Caco-2 (cell line): ENCODE data around the gene MYH14. TPM values are rescaled to one million over a fixed set of nuclear protein-coding genes. Genes with fewer than 3 reads are reported as not detected.
"Not testable (repeated sequence)": the region's sequence is repeated elsewhere in the genome, so short reads cannot be mapped to it uniquely, and the experiment has no call there.

ENCODE experiments used
- BruUV-seq: library from RNA; stranded (reverse); fragments of 400-500 nt; replicated peaks from 2 replicates; lab custom pipeline; 2021; lab: Mats Ljungman, UMichigan
- CTCF ChIA-PET: fragments of 300-600 bp; sonication (Branson Sonifier 250); formaldehyde crosslinking; loops from one replicate; lab custom pipeline; 2022; ENCODE audit warnings: antibody characterized with exemption; lab: Charles Lee
- POLR2A ChIA-PET: fragments of 300-600 bp; sonication (Branson Sonifier 250); formaldehyde crosslinking; loops from one replicate; lab custom pipeline; 2022; ENCODE audit warnings: antibody characterized with exemption; lab: Charles Lee
- DNase-seq, 2 experiments: peaks; one replicate each; pipeline versions ENCODE4 v3.0.0 to v3.0.0-alpha.2; 2020 to 2022
- H3K27me3 ChIP-seq: replicated peaks from 2 replicates; pipeline ENCODE4 v1.6.0; 2011; ENCODE audit warnings: low read length; ENCODE audit not compliant: control insufficient read depth, insufficient read depth
- H3K36me3 ChIP-seq: 2 replicates; pipeline ENCODE4 v1.5.1; 2011; ENCODE audit warnings: low read length; ENCODE audit not compliant: control insufficient read depth, insufficient read depth
- H3K4me1 ChIP-seq: fragments of 250-450 bp; sonication (Bioruptor Pico); 2 replicates; pipeline ENCODE4 v1.5.1; 2020; ENCODE audit warnings: mild to moderate bottlenecking
- H3K4me3 ChIP-seq: 2 replicates; pipeline ENCODE4 v1.5.1; 2011; ENCODE audit warnings: low read depth, mild to moderate bottlenecking, control low read depth, low read length
- H3K9me3 ChIP-seq: fragments of 250-450 bp; sonication (Bioruptor Pico); 2 replicates; pipeline ENCODE4 v1.5.1; 2020; ENCODE audit warnings: mild to moderate bottlenecking, moderate library complexity
- H3K27ac Mint-ChIP-seq: one replicate; pipeline ENCODE4 v1.8.0; 2022; ENCODE audit warnings: mixed read lengths; ENCODE audit not compliant: unreplicated experiment
- H3K27me3 Mint-ChIP-seq: one replicate; pipeline ENCODE4 v1.8.0; 2022; ENCODE audit warnings: mixed read lengths; ENCODE audit not compliant: insufficient read depth, unreplicated experiment
- H3K36me3 Mint-ChIP-seq: one replicate; pipeline ENCODE4 v1.8.0; 2022; ENCODE audit warnings: mild to moderate bottlenecking, mixed read lengths; ENCODE audit not compliant: insufficient read depth, unreplicated experiment
- H3K4me1 Mint-ChIP-seq: one replicate; pipeline ENCODE4 v1.8.0; 2022; ENCODE audit warnings: low read depth, mixed read lengths; ENCODE audit not compliant: unreplicated experiment
- H3K4me3 Mint-ChIP-seq: one replicate; pipeline ENCODE4 v1.8.0; 2022; ENCODE audit warnings: mild to moderate bottlenecking, moderate library complexity, mixed read lengths; ENCODE audit not compliant: unreplicated experiment
- H3K9me3 Mint-ChIP-seq: one replicate; pipeline ENCODE4 v1.8.0; 2022; ENCODE audit warnings: mixed read lengths; ENCODE audit not compliant: unreplicated experiment
- intact Hi-C: fragments of 100-400 bp; cut with micrococcal nuclease; formaldehyde crosslinking; loops from one replicate; pipeline ENCODE4 v1.10.0; 2022; ENCODE audit not compliant: unreplicated experiment
- total RNA-seq: library from RNA; stranded (reverse); gene quantifications from 2 replicates; pipeline ENCODE4 v1.2.3, GENCODE V29; 2022
- TF ChIP-seq, protein P1 (sequence below), 2 experiments: fragments of 200-600 bp in 1 of 2; IDR thresholded peaks; 1 replicate in 1 of 2; 2 replicates in 1 of 2; pipeline versions ENCODE4 v1.5.1 to v1.8.0; 2011 to 2022; ENCODE audit warnings: antibody characterized with exemption in 1 of 2, control low read depth in 1 of 2, inconsistent platforms in 1 of 2, low read depth in 1 of 2, low read length in 1 of 2, mild to moderate bottlenecking in 1 of 2, moderate library complexity in 1 of 2; ENCODE audit not compliant: insufficient read depth in 1 of 2, severe bottlenecking in 1 of 2, unreplicated experiment in 1 of 2

MYH14 gene
- total RNA-seq, 1 experiment from 2014 or later, result 89.8 TPM

DNA sequence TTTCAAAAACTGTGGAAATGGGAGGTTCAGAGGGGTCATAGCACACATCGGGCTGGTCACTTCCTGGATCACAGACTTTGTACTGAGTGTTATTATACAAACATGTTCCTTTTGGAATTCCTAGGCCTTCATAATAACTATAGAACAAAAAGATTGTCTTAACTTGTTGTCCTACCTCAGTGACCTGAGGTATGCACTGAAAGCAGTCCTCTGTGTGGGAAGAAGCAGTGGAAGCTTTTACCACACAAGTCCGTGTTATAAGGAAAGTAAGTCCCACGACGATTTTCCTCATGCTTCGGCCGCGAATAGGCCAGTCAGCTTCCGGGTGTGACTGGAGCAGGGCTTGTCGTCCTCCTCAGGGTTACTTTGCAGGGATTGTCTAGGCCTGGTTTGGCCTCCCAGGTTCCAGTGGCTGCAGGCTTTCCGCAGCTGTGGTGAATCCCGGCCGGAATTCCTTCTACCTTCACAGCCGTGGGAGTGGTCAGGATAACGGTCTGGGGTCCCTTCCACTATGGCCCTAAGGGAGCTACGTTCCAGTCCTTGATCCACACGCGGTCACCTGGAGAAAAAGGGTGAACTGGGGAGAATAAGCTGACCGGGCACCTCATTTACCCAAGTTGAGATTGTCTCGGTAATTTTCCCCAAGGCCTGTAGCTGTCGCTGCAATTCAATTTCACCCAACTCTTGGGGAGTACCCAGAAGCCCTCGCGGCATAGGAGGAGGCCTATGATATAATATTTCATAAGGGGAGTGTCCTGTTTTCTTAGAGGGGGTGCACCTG is 146.0 kb downstream of the MYH14 start:
- Mint-ChIP-seq H3K9me3 (no peaks in the 10 kb centered on the region), H3K4me3 (no peak overlapping the region), H3K27me3 (no peaks in the 10 kb centered on the region), H3K27ac (no peak overlapping the region), H3K4me1 (peaks cover 26% of the 10 kb centered on the region), H3K36me3 (peaks cover 13% of the 10 kb centered on the region)
- DNase-seq, result no peak
- ChIA-PET CTCF (no interaction called here), POLR2A (no interaction called here)
- intact Hi-C loops, result loop anchor here (10.0 kb wide), 1 partner anchor 355 kb away; no protein-coding TSS in a partner anchor
- H3K27me3 ChIP-seq, result no peaks in the 10 kb centered on the region
- TF ChIP-seq, protein P1, sequence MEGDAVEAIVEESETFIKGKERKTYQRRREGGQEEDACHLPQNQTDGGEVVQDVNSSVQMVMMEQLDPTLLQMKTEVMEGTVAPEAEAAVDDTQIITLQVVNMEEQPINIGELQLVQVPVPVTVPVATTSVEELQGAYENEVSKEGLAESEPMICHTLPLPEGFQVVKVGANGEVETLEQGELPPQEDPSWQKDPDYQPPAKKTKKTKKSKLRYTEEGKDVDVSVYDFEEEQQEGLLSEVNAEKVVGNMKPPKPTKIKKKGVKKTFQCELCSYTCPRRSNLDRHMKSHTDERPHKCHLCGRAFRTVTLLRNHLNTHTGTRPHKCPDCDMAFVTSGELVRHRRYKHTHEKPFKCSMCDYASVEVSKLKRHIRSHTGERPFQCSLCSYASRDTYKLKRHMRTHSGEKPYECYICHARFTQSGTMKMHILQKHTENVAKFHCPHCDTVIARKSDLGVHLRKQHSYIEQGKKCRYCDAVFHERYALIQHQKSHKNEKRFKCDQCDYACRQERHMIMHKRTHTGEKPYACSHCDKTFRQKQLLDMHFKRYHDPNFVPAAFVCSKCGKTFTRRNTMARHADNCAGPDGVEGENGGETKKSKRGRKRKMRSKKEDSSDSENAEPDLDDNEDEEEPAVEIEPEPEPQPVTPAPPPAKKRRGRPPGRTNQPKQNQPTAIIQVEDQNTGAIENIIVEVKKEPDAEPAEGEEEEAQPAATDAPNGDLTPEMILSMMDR (IDR thresholded peaks at IDR 0.05; ENCODE audit: insufficient read depth in 1 of 2, low read depth in 1 of 2, low read length in 1 of 2, severe bottlenecking in 1 of 2, unreplicated experiment in 1 of 2), result no peak
- no peaks in the 10 kb centered on the region for H3K9me3 ChIP-seq
- H3K36me3 ChIP-seq, result no peaks in the 10 kb centered on the region
- BruUV-seq, result no TSS peak
- no peak overlapping the region for H3K4me3 ChIP-seq
- H3K4me1 ChIP-seq, result peaks cover 24% of the 10 kb centered on the region

DNA sequence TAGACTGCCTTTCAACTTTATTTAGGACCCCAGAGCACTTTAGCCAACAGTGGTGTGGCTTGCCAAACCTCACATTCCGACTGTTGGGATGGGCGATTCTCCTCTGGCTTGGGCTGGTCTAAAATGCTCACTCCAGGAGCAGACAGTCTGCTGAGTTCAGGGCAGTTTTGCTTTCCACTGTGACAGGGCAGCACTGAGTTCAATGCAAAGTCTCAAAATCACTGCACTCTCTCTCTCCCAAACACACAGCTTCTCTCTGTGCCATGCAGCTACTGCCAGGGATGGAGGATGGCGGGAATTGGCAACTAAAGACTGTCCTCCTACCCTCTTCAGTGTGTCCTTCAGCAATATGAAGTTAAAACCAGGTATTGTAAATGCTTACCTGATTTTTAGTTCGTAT is 148.8 kb downstream of the MYH14 start:
- BruUV-seq, result no TSS peak
- Mint-ChIP-seq H3K27ac (no peak overlapping the region), H3K27me3 (no peaks in the 10 kb centered on the region), H3K4me1 (peaks cover 13% of the 10 kb centered on the region), H3K4me3 (no peak overlapping the region), H3K36me3 (no peaks in the 10 kb centered on the region), H3K9me3 (no peaks in the 10 kb centered on the region)
- Histone ChIP-seq H3K9me3 (no peaks in the 10 kb centered on the region), H3K4me1 (peaks cover 17% of the 10 kb centered on the region), H3K4me3 (no peak overlapping the region), H3K36me3 (no peaks in the 10 kb centered on the region), H3K27me3 (no peaks in the 10 kb centered on the region)
- intact Hi-C loops, result loop anchor here (10.0 kb wide), 1 partner anchor 353 kb away; no protein-coding TSS in a partner anchor
- ChIA-PET POLR2A (no interaction called here), CTCF (no interaction called here)
- TF ChIP-seq, protein P1 (IDR thresholded peaks at IDR 0.05; ENCODE audit: insufficient read depth in 1 of 2, low read depth in 1 of 2, low read length in 1 of 2, severe bottlenecking in 1 of 2, unreplicated experiment in 1 of 2), result no peak
- no peak for DNase-seq

DNA sequence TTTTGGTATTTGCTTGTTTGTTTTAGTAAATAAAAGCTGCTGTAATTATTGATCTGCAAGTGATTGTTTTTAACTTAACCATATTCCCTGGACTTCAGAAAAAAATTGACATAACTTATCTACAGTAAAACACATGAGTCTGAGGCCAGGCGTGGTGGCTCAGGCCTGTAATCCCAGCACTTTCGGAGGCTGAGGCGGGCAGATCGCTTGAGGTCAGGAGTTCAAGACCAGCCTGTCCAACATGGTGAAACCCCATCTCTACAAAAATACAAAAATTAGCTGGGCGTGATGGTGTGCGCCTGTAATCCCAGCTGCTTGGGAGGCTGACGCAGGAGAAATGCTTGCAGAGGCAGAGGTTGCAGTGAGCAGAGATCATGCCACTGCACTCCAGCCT is 150.1 kb downstream of the MYH14 start:
- H3K4me3 Mint-ChIP-seq, H3K9me3 Mint-ChIP-seq, H3K27me3 ChIP-seq, H3K4me3 ChIP-seq, H3K4me1 Mint-ChIP-seq, H3K36me3 ChIP-seq, H3K9me3 ChIP-seq, H3K36me3 Mint-ChIP-seq, BruUV-seq, H3K27ac Mint-ChIP-seq, DNase-seq, CTCF ChIA-PET, POLR2A ChIA-PET, H3K27me3 Mint-ChIP-seq: not testable (repeated sequence)
- peaks cover 13% of the 10 kb centered on the region; the same call in 1 of the 2 replicates for H3K4me1 ChIP-seq
- intact Hi-C loops, result loop anchor here (10.0 kb wide), 1 partner anchor 351 kb away; no protein-coding TSS in a partner anchor
